Small intestine (tissue), 7 donors: ENCODE data around the gene EPS8L1. TPM values are rescaled to one million over a fixed set of nuclear protein-coding genes. Genes with fewer than 3 reads are reported as not detected.

ENCODE experiments used
- DNase-seq, 2 donors: peaks; one replicate each; pipeline versions ENCODE4 v3.0.0 to v3.0.0-alpha.2; 2013
- FAIRE-seq: peaks from 2 replicates; lab custom pipeline; 2012; peaks lifted over from hg19 to GRCh38; lab: Jason Lieb, UNC
- H3K27ac ChIP-seq, 3 donors: one replicate each; pipeline ENCODE4 v1.5.1; 2013; ENCODE audit warnings: low read length in 2 of 3, mild to moderate bottlenecking in 2 of 3, control low read depth in 1 of 3, inconsistent platforms in 1 of 3, low read depth in 1 of 3, moderate library complexity in 1 of 3
- H3K27me3 ChIP-seq, 3 donors: one replicate each; pipeline ENCODE4 v1.6.1; 2013; ENCODE audit warnings: low read length in 3 of 3, inconsistent platforms in 1 of 3; ENCODE audit not compliant: control insufficient read depth in 3 of 3, insufficient read depth in 3 of 3
- H3K36me3 ChIP-seq, 3 donors: one replicate each; pipeline ENCODE4 v1.6.1; 2013; ENCODE audit warnings: low read length in 3 of 3, inconsistent platforms in 1 of 3, low read depth in 1 of 3, mild to moderate bottlenecking in 1 of 3, moderate library complexity in 1 of 3; ENCODE audit not compliant: control insufficient read depth in 3 of 3, insufficient read depth in 2 of 3
- H3K4me1 ChIP-seq, 3 donors: one replicate each; pipeline ENCODE4 v1.6.1; 2013; ENCODE audit warnings: low read length in 2 of 3, inconsistent platforms in 1 of 3, low read depth in 1 of 3, mild to moderate bottlenecking in 1 of 3, moderate library complexity in 1 of 3; ENCODE audit not compliant: control insufficient read depth in 3 of 3, insufficient read depth in 2 of 3
- H3K4me3 ChIP-seq, 3 donors: one replicate each; pipeline ENCODE4 v1.5.1; 2013; ENCODE audit warnings: low read length in 3 of 3, control low read depth in 1 of 3, inconsistent platforms in 1 of 3, low read depth in 1 of 3, mild to moderate bottlenecking in 1 of 3, moderate library complexity in 1 of 3
- H3K9me3 ChIP-seq, 2 donors: one replicate each; pipeline ENCODE4 v1.6.1; 2013; ENCODE audit warnings: low read depth in 1 of 2, low read length in 1 of 2; ENCODE audit not compliant: control insufficient read depth in 2 of 2, insufficient read depth in 1 of 2
- WGBS, 3 donors: extraction: QIAGEN DNeasy Blood & Tissue Kit; methylation state at CpG; one replicate each; pipeline ENCODE4 v1.1.7; 2013; 5-methylcytosine and 5-hydroxymethylcytosine counted together
- polyA plus RNA-seq, 4 donors: library from polyadenylated mRNA; stranded (reverse) in 3 of 4; unstranded in 1 of 4; fragments of 200-250 nt in 3 of 4; fragments of 120-200 nt in 1 of 4; gene quantifications; one replicate each; pipeline versions ENCODE4 v1.2.1 to v1.2.3, GENCODE V29; 2013
- donor health status: healthy with polysubstance abuse.
- donor health status: control.
- donor health status: control.
- donor health status: Bipolar disorder and iron deficiency.
- donor health status: healthy.

EPS8L1 gene
- polyA plus RNA-seq, 4 donors: 11.7 to 23.8 (median 19.1) TPM

- 96 to 97% (median 97%) methylated on average over 24 to 30 of the region's 30 CpGs for WGBS, 3 donors
- DNase-seq: no peak
- Histone ChIP-seq H3K36me3 (peaks cover 19 to 56% (median 29%) of the 10 kb centered on the region in 3 donors), H3K27ac (no peak overlapping the region), H3K4me3 (no peak overlapping the region), H3K9me3 (no peaks in the 10 kb centered on the region), H3K27me3 (no peaks in the 10 kb centered on the region), H3K4me1 (no peaks in the 10 kb centered on the region)
- no peak for FAIRE-seq
Measured at GRCh38 chr19:55044771-55045716, 30.6 kb upstream of the EPS8L1 start.

- Histone ChIP-seq H3K36me3 (peaks cover 19 to 68% (median 31%) of the 10 kb centered on the region in 3 donors), H3K9me3 (no peaks in the 10 kb centered on the region), H3K27ac (no peak overlapping the region), H3K4me1 (no peaks in the 10 kb centered on the region), H3K27me3 (no peaks in the 10 kb centered on the region), H3K4me3 (no peak overlapping the region)
- WGBS, 3 donors: 92 to 95% (median 94%) methylated on average over 17 of the region's 17 CpGs
- DNase-seq (no peak), FAIRE-seq (no peak)
Measured at GRCh38 chr19:55046975-55047622, 28.6 kb upstream of the EPS8L1 start.

GRCh38 chr19:55047951-55048350 is 27.7 kb upstream of the EPS8L1 start:
- WGBS, 3 donors: 92 to 94% (median 93%) methylated on average over 12 of the region's 12 CpGs
- no peak for FAIRE-seq

GRCh38 chr19:55048446-55048845 is 27.2 kb upstream of the EPS8L1 start:
- Histone ChIP-seq H3K27me3 (no peaks in the 10 kb centered on the region), H3K9me3 (no peaks in the 10 kb centered on the region), H3K27ac (no peak overlapping the region), H3K4me3 (no peak overlapping the region), H3K4me1 (no peaks in the 10 kb centered on the region), H3K36me3 (peaks cover 24 to 66% (median 26%) of the 10 kb centered on the region in 3 donors)
- FAIRE-seq (no peak), DNase-seq (no peak)
- WGBS, 3 donors: 95 to 97% (median 97%) methylated on average over 15 of the region's 15 CpGs

More at GRCh38 chr19:55047951-55048350, 27.7 kb upstream of the EPS8L1 start:
- no peak overlapping the region for H3K4me3 ChIP-seq
- DNase-seq: no peak
- no peaks in the 10 kb centered on the region for H3K27me3 ChIP-seq
- H3K9me3 ChIP-seq: no peaks in the 10 kb centered on the region
- peaks cover 21 to 65% (median 25%) of the 10 kb centered on the region in 3 donors for H3K36me3 ChIP-seq
- no peak overlapping the region for H3K27ac ChIP-seq
- no peaks in the 10 kb centered on the region for H3K4me1 ChIP-seq

- no peak overlapping the region for H3K4me3 ChIP-seq
- H3K27me3 ChIP-seq: no peaks in the 10 kb centered on the region
- 96 to 97% (median 97%) methylated on average over 25 of the region's 25 CpGs for whole genome bisulfite sequencing, 3 donors
- DNase-seq (no peak), FAIRE-seq (no peak)
- H3K27ac ChIP-seq: no peak overlapping the region
- no peaks in the 10 kb centered on the region for H3K9me3 ChIP-seq
- no peaks in the 10 kb centered on the region for H3K4me1 ChIP-seq
- peaks cover 22 to 66% (median 25%) of the 10 kb centered on the region in 3 donors for H3K36me3 ChIP-seq
Measured at GRCh38 chr19:55050749-55051532, 24.7 kb upstream of the EPS8L1 start.

- DNase-seq (no peak), FAIRE-seq (no peak)
- Histone ChIP-seq H3K27me3 (no peaks in the 10 kb centered on the region), H3K4me1 (no peaks in the 10 kb centered on the region), H3K4me3 (no peak overlapping the region), H3K36me3 (peaks cover 12 to 59% (median 22%) of the 10 kb centered on the region in 3 donors), H3K27ac (no peak overlapping the region), H3K9me3 (no peaks in the 10 kb centered on the region)
- 82 to 98% (median 84%) methylated on average over 7 of the region's 7 CpGs for WGBS, 3 donors
Measured at GRCh38 chr19:55053735-55054134, 21.9 kb upstream of the EPS8L1 start.

GRCh38 chr19:55056827-55057226 is 18.8 kb upstream of the EPS8L1 start:
- no peaks in the 10 kb centered on the region for H3K9me3 ChIP-seq
- no peak for FAIRE-seq
- peaks cover 15 to 41% (median 19%) of the 10 kb centered on the region in 3 donors for H3K36me3 ChIP-seq
- H3K27me3 ChIP-seq: no peaks in the 10 kb centered on the region
- DNase-seq: no peak
- H3K4me3 ChIP-seq: no peak overlapping the region
- 96 to 98% (median 97%) methylated on average over 9 of the region's 9 CpGs for WGBS, 3 donors
- no peaks in the 10 kb centered on the region for H3K4me1 ChIP-seq
- H3K27ac ChIP-seq: no peak overlapping the region
